Measurements from ENCODE around the gene DYSF.

Gene DYSF

GRCh38 chr2:71568103-71568502 is 114.7 kb downstream of the DYSF start:
- no peak overlapping the region for H3K27ac ChIP-seq (ENCODE audit: low read length)
- no peaks in the 10 kb centered on the region for H4K20me1 ChIP-seq (ENCODE audit: insufficient read depth, low read length)
- H3K27me3 ChIP-seq (replicated peaks; ENCODE audit: insufficient read depth, low read length), result no peaks in the 10 kb centered on the region
- no peak for TF ChIP-seq EZH2phosphoT487 (IDR thresholded peaks at IDR 0.05; ENCODE audit: low read length)
- no peak for TF ChIP-seq EZH2 (optimal IDR thresholded peaks at IDR 0.05; ENCODE audit: low read depth, low read length)
- TF ChIP-seq CTCF (IDR thresholded peaks at IDR 0.05; ENCODE audit: low read length), result no peak
- no peak overlapping the region for H3K4me3 ChIP-seq (ENCODE audit: low read length)
- DNase-seq, result no peak
- no peaks in the 10 kb centered on the region for H3F3A ChIP-seq (ENCODE audit: insufficient read depth, low read length)
- no peak overlapping the region for H3K4me2 ChIP-seq (ENCODE audit: low read depth, low read length)
- H3K79me2 ChIP-seq (ENCODE audit: low read length), result no peaks in the 10 kb centered on the region
- no peak overlapping the region for H2AFZ ChIP-seq (ENCODE audit: low read length)
- H3K9me3 ChIP-seq (replicated peaks; ENCODE audit: insufficient read depth, low read length), result no peaks in the 10 kb centered on the region
- no peaks in the 10 kb centered on the region for H3K4me1 ChIP-seq (ENCODE audit: low read length)
- H3K36me3 ChIP-seq (replicated peaks; ENCODE audit: insufficient read depth, low read length), result no peaks in the 10 kb centered on the region
- no peak overlapping the region for H3K9ac ChIP-seq (ENCODE audit: low read length)
- no peaks in the 10 kb centered on the region for H3K9me2 ChIP-seq (replicated peaks; ENCODE audit: insufficient read depth, low read length)

- no peak overlapping the region for H3K9ac ChIP-seq (ENCODE audit: low read length)
- H3K9me3 ChIP-seq (replicated peaks; ENCODE audit: insufficient read depth, low read length), result no peaks in the 10 kb centered on the region
- no peak overlapping the region for H2AFZ ChIP-seq (ENCODE audit: low read length)
- DNase-seq, result no peak
- H3F3A ChIP-seq (ENCODE audit: insufficient read depth, low read length), result no peaks in the 10 kb centered on the region
- no peaks in the 10 kb centered on the region for H3K4me1 ChIP-seq (ENCODE audit: low read length)
- H4K20me1 ChIP-seq (ENCODE audit: insufficient read depth, low read length), result no peaks in the 10 kb centered on the region
- H3K4me2 ChIP-seq (ENCODE audit: low read depth, low read length), result no peak overlapping the region
- TF ChIP-seq EZH2 (optimal IDR thresholded peaks at IDR 0.05; ENCODE audit: low read depth, low read length) (no peak), CTCF (IDR thresholded peaks at IDR 0.05; ENCODE audit: low read length) (no peak)
- H3K9me2 ChIP-seq (replicated peaks; ENCODE audit: insufficient read depth, low read length), result no peaks in the 10 kb centered on the region
- H3K4me3 ChIP-seq (ENCODE audit: low read length), result no peak overlapping the region
- H3K79me2 ChIP-seq (ENCODE audit: low read length), result no peaks in the 10 kb centered on the region
- H3K27ac ChIP-seq (ENCODE audit: low read length), result no peak overlapping the region
- no peaks in the 10 kb centered on the region for H3K27me3 ChIP-seq (replicated peaks; ENCODE audit: insufficient read depth, low read length)
- H3K36me3 ChIP-seq (replicated peaks; ENCODE audit: insufficient read depth, low read length), result no peaks in the 10 kb centered on the region
Observed at GRCh38 chr2:71570511-71570910, 117.2 kb downstream of the DYSF start.

- H2AFZ ChIP-seq (ENCODE audit: low read length), result no peak overlapping the region
- H3F3A ChIP-seq (ENCODE audit: insufficient read depth, low read length), result no peaks in the 10 kb centered on the region
- H3K4me1 ChIP-seq (ENCODE audit: low read length), result no peaks in the 10 kb centered on the region
- no peaks in the 10 kb centered on the region for H3K27me3 ChIP-seq (replicated peaks; ENCODE audit: insufficient read depth, low read length)
- no peaks in the 10 kb centered on the region for H3K79me2 ChIP-seq (ENCODE audit: low read length)
- no peak overlapping the region for H3K9ac ChIP-seq (ENCODE audit: low read length)
- H3K9me2 ChIP-seq (replicated peaks; ENCODE audit: insufficient read depth, low read length), result no peaks in the 10 kb centered on the region
- TF ChIP-seq CTCF (IDR thresholded peaks at IDR 0.05; ENCODE audit: low read length), result no peak
- H3K36me3 ChIP-seq (replicated peaks; ENCODE audit: insufficient read depth, low read length), result no peaks in the 10 kb centered on the region
- H3K4me3 ChIP-seq (ENCODE audit: low read length), result no peak overlapping the region
- no peak overlapping the region for H3K4me2 ChIP-seq (ENCODE audit: low read depth, low read length)
- no peaks in the 10 kb centered on the region for H4K20me1 ChIP-seq (ENCODE audit: insufficient read depth, low read length)
- DNase-seq, result no peak
- no peaks in the 10 kb centered on the region for H3K9me3 ChIP-seq (replicated peaks; ENCODE audit: insufficient read depth, low read length)
- no peak overlapping the region for H3K27ac ChIP-seq (ENCODE audit: low read length)
Observed at GRCh38 chr2:71570951-71571460, 117.6 kb downstream of the DYSF start.
